Measurements from ENCODE around the gene PDPN.

Gene PDPN

GRCh38 chr1:13595411-13595810, 11.8 kb downstream of the PDPN start:
- no peak overlapping the region for H3K4me3 ChIP-seq (ENCODE audit: low read depth, low read length)
- TF ChIP-seq CTCF (IDR thresholded peaks at IDR 0.05; ENCODE audit: low read depth, low read length): no peak

GRCh38 chr1:13597166-13597565, 13.5 kb downstream of the PDPN start:
- no peak for TF ChIP-seq CTCF (IDR thresholded peaks at IDR 0.05; ENCODE audit: low read depth, low read length)
- H3K4me3 ChIP-seq (ENCODE audit: low read depth, low read length): no peak overlapping the region

GRCh38 chr1:13600762-13601453, 17.3 kb downstream of the PDPN start:
- H3K4me3 ChIP-seq (ENCODE audit: low read depth, low read length): no peak overlapping the region
- TF ChIP-seq CTCF (IDR thresholded peaks at IDR 0.05; ENCODE audit: low read depth, low read length): no peak

GRCh38 chr1:13604176-13604575, 20.5 kb downstream of the PDPN start:
- no peak for TF ChIP-seq CTCF (IDR thresholded peaks at IDR 0.05; ENCODE audit: low read depth, low read length)
- no peak overlapping the region for H3K4me3 ChIP-seq (ENCODE audit: low read depth, low read length)

- H3K4me3 ChIP-seq (ENCODE audit: low read depth, low read length): no peak overlapping the region
- no peak for TF ChIP-seq CTCF (IDR thresholded peaks at IDR 0.05; ENCODE audit: low read depth, low read length)
Measured at GRCh38 chr1:13604721-13605120, 21.1 kb downstream of the PDPN start.

- no peak for TF ChIP-seq CTCF (IDR thresholded peaks at IDR 0.05; ENCODE audit: low read depth, low read length)
- H3K4me3 ChIP-seq (ENCODE audit: low read depth, low read length): no peak overlapping the region
Measured at GRCh38 chr1:13605159-13605558, 21.5 kb downstream of the PDPN start.

DNA sequence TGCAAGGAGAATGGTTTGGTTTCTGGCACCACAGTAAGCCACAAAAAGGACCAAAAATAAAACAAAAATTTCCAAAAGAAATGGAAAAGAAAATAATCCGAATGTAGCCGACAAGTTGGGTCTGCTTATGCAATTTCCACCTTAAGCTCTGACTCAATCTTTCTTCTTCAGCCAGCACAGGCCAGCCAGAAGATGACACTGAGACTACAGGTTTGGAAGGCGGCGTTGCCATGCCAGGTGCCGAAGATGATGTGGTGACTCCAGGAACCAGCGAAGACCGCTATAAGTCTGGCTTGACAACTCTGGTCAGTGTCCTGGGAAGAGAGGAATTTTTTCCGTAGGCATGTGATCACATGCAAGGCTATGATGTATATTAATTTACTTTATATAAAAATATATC, 23.4 kb downstream of the PDPN start:
- TF ChIP-seq CTCF (IDR thresholded peaks at IDR 0.05; ENCODE audit: low read depth, low read length): no peak
- H3K4me3 ChIP-seq (ENCODE audit: low read depth, low read length): no peak overlapping the region

Data from WI38 (cell line).